T-cell (primary cell): Measurements from ENCODE around the gene BTK. TPM values are rescaled to one million over a fixed set of nuclear protein-coding genes. Genes with fewer than 3 reads are reported as not detected.

Experiments
- ATAC-seq, 4 experiments: fragments of 200-7000 bp in 3 of 4; fragments of 150-1000 bp in 1 of 4; cut with Tn5 transposase; replicated peaks in 1 of 4; 1 replicate in 3 of 4; 2 replicates in 1 of 4; pipeline ENCODE4 v1.10.0; 2021; ENCODE audit warnings: moderate library complexity in 3 of 4, mild to moderate bottlenecking in 2 of 4, moderate number of reproducible peaks in 1 of 4
- CTCF ChIA-PET, 2 donors: fragments of 300-600 bp; sonication (Branson Sonifier 250); formaldehyde crosslinking; loops; one replicate each; lab custom pipeline; 2022; ENCODE audit warnings: antibody characterized with exemption in 2 of 2; lab: Charles Lee
- POLR2A ChIA-PET, 2 donors: fragments of 300-600 bp; sonication (Branson Sonifier 250); formaldehyde crosslinking; loops; one replicate each; lab custom pipeline; 2022; ENCODE audit warnings: antibody characterized with exemption in 2 of 2; lab: Charles Lee
- DNase-seq, 35 experiments: peaks; one replicate each; pipeline versions ENCODE4 v3.0.0 to v3.0.0-alpha.2; 2013 to 2023
- H3K27ac ChIP-seq: one replicate; pipeline ENCODE4 v1.5.1; 2013; ENCODE audit warnings: low read length
- H3K27me3 ChIP-seq, 2 experiments: replicated peaks in 1 of 2; 1 replicate in 1 of 2; 2 replicates in 1 of 2; pipeline versions ENCODE4 v1.6.1 to v1.7.0; 2013; ENCODE audit warnings: low read length in 1 of 2, mixed read lengths in 1 of 2; ENCODE audit not compliant: control insufficient read depth in 2 of 2, insufficient read depth in 2 of 2; ENCODE audit errors: extremely low read depth in 1 of 2
- H3K36me3 ChIP-seq, 2 donors: 1 replicate in 1 of 2; 2 replicates in 1 of 2; pipeline versions ENCODE4 v1.6.1 to v1.7.0; 2013; ENCODE audit warnings: low read length in 1 of 2; ENCODE audit not compliant: control insufficient read depth in 2 of 2, insufficient read depth in 1 of 2; ENCODE audit errors: extremely low read depth in 1 of 2
- H3K4me1 ChIP-seq, 2 experiments: 1 replicate in 1 of 2; 2 replicates in 1 of 2; pipeline versions ENCODE4 v1.6.1 to v1.7.0; 2013; ENCODE audit warnings: low read length in 2 of 2, mixed read lengths in 1 of 2; ENCODE audit not compliant: insufficient read depth in 2 of 2, control insufficient read depth in 1 of 2; ENCODE audit errors: extremely low read depth in 1 of 2
- H3K4me3 ChIP-seq, 2 donors: 1 replicate in 1 of 2; 2 replicates in 1 of 2; pipeline versions ENCODE4 v1.5.1 to v1.7.0; 2013; ENCODE audit warnings: mild to moderate bottlenecking in 2 of 2, low read length in 1 of 2, moderate library complexity in 1 of 2; ENCODE audit not compliant: control insufficient read depth in 1 of 2; ENCODE audit errors: extremely low read depth in 1 of 2
- H3K9me3 ChIP-seq: 2 replicates; pipeline ENCODE4 v1.7.0; 2013
- H3K27ac Mint-ChIP-seq, 2 donors: one replicate each; pipeline ENCODE4 v1.8.0; 2020 to 2021; ENCODE audit warnings: mild to moderate bottlenecking in 2 of 2, mixed read lengths in 2 of 2
- H3K27me3 Mint-ChIP-seq, 2 donors: one replicate each; pipeline ENCODE4 v1.8.0; 2021 to 2022; ENCODE audit warnings: mixed read lengths in 2 of 2
- H3K36me3 Mint-ChIP-seq: one replicate; pipeline ENCODE4 v1.8.0; 2021; ENCODE audit warnings: mixed read lengths
- H3K4me1 Mint-ChIP-seq, 3 donors: one replicate each; pipeline ENCODE4 v1.8.0; 2020 to 2022; ENCODE audit warnings: mixed read lengths in 3 of 3, mild to moderate bottlenecking in 1 of 3
- H3K4me3 Mint-ChIP-seq, 3 donors: one replicate each; pipeline ENCODE4 v1.8.0; 2020 to 2022; ENCODE audit warnings: mild to moderate bottlenecking in 3 of 3, mixed read lengths in 3 of 3, moderate library complexity in 3 of 3
- H3K9me3 Mint-ChIP-seq, 3 donors: one replicate each; pipeline ENCODE4 v1.8.0; 2020 to 2022; ENCODE audit warnings: mixed read lengths in 3 of 3
- WGBS: methylation state at CpG from one replicate; pipeline ENCODE4 v1.1.5; 2013; ENCODE audit warnings: missing lambda C conversion rate; ENCODE audit not compliant: insufficient coverage; 5-methylcytosine and 5-hydroxymethylcytosine counted together
- total RNA-seq, 35 experiments: library from RNA in 6 of 35; stranded (reverse) in 6 of 35; fragments of 120-200 nt in 1 of 35; gene quantifications; one replicate each; pipeline versions ENCODE4 v1.2.1 to v1.2.4 and lab custom pipeline; 2013 to 2026

Gene BTK
- total RNA-seq, 5 donors from 2014 or later (not counting 1 experiment from before 2014, with no cell fraction given): 1.6 to 9.5 (median 4.1) TPM

- WGBS: no CpG with 5 or more reads among the region's 7 CpGs
- Mint-ChIP-seq H3K27ac (peak overlapping the region; percentile 1 to 59), H3K4me3 (peak overlapping the region; percentile 58 to 77 (median 75)), H3K27me3 (peaks cover 0 to 17% of the 10 kb centered on the region in 2 donors), H3K36me3 (peaks cover 15% of the 10 kb centered on the region), H3K4me1 (peaks cover 32 to 49% (median 48%) of the 10 kb centered on the region in 3 donors), H3K9me3 (no peaks in the 10 kb centered on the region)
- no peak for ATAC-seq
- H3K27me3 ChIP-seq: no peaks in the 10 kb centered on the region
- ChIA-PET POLR2A (no interaction called here), CTCF (interaction anchor here (0.6 to 1.0 kb wide), 2 partner anchors 20 to 27 kb away, joined by 3 read pairs; partner anchors contain the start of gene RPL36A (in 1 of the 2))
- H3K27ac ChIP-seq: no peak overlapping the region
- no peak overlapping the region for H3K4me3 ChIP-seq
- H3K36me3 ChIP-seq: peaks cover 0 to 14% of the 10 kb centered on the region in 2 donors
- peaks cover 15 to 18% of the 10 kb centered on the region in 2 experiments for H3K4me1 ChIP-seq
- H3K9me3 ChIP-seq: no peaks in the 10 kb centered on the region
- DNase-seq: peak in 3 of 35 experiments; percentile 7 to 22 (median 13)
Measured at GRCh38 chrX:101410461-101410860, 24.5 kb upstream of the BTK start.

GRCh38 chrX:101409043-101409442 lies 23.1 kb upstream of the BTK start:
- no peaks in the 10 kb centered on the region for H3K27me3 ChIP-seq
- POLR2A ChIA-PET: no interaction called here
- no CpG with 5 or more reads among the region's 6 CpGs for WGBS
- CTCF ChIA-PET: no interaction called here
- no peak for ATAC-seq
- H3K4me1 ChIP-seq: peaks cover 15 to 18% of the 10 kb centered on the region in 2 experiments
- no peaks in the 10 kb centered on the region for H3K9me3 ChIP-seq
- H3K4me3 ChIP-seq: peak overlapping the region; percentile 64 to 77
- Mint-ChIP-seq H3K27me3 (peaks cover 0 to 17% of the 10 kb centered on the region in 2 donors), H3K4me1 (peaks cover 28 to 44% (median 43%) of the 10 kb centered on the region in 3 donors), H3K4me3 (peak overlapping the region; percentile 77 to 97 (median 86)), H3K36me3 (peaks cover 17% of the 10 kb centered on the region), H3K27ac (peak overlapping the region in 1 of 2 donors; percentile 98), H3K9me3 (no peaks in the 10 kb centered on the region)
- H3K27ac ChIP-seq: peak overlapping the region; percentile 95
- DNase-seq: no peak
- peaks cover 0 to 14% of the 10 kb centered on the region in 2 donors for H3K36me3 ChIP-seq

DNA sequence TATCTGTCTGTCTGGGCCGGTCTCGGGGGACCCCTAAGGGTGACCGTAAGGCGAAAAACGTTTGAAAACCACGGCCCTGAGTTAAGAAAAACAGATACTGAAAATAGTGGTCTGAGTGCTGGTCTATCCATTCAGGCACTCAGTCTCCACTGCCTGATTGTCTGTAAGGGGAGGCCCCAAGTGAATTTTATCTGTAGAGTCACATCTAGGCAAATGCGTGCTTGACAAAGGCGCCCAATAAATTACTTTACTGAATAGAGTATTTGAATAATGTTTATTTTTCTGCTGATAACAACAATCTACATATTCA lies 22.5 kb upstream of the BTK start:
- Histone ChIP-seq H3K4me1 (peaks cover 15 to 18% of the 10 kb centered on the region in 2 experiments), H3K4me3 (peak overlapping the region; percentile 64 to 77), H3K9me3 (no peaks in the 10 kb centered on the region), H3K27me3 (no peaks in the 10 kb centered on the region), H3K27ac (peak overlapping the region; percentile 95), H3K36me3 (peaks cover 0 to 14% of the 10 kb centered on the region in 2 donors)
- DNase-seq: no peak
- peak in 2 of 4 experiments; percentile 9 to 14 for ATAC-seq
- 0% methylated on average over 6 of the region's 8 CpGs for WGBS
- peaks cover 0 to 17% of the 10 kb centered on the region in 2 donors for H3K27me3 Mint-ChIP-seq
- H3K4me3 Mint-ChIP-seq: peak overlapping the region; percentile 77 to 97 (median 86)
- ChIA-PET POLR2A (no interaction called here), CTCF (no interaction called here)
- peaks cover 28 to 41% (median 41%) of the 10 kb centered on the region in 3 donors for H3K4me1 Mint-ChIP-seq
- H3K9me3 Mint-ChIP-seq: no peaks in the 10 kb centered on the region
- H3K36me3 Mint-ChIP-seq: peaks cover 19% of the 10 kb centered on the region
- H3K27ac Mint-ChIP-seq: peak overlapping the region; percentile 98 to 99

GRCh38 chrX:101407748-101408531 lies 21.9 kb upstream of the BTK start, which contains the start of the genes GLA and HNRNPH2:
GLA (minus strand) TSS chrX:101407925; CDS start chrX:101407903, 22 bp downstream.
HNRNPH2 (plus strand) TSS chrX:101408222; CDS start chrX:101411989, 3,767 bp downstream.
- H3K27ac Mint-ChIP-seq: peak within 1 kb of the TSS; percentile 98 to 99
- Histone ChIP-seq H3K4me3 (peak within 1 kb of the TSS; percentile 64 to 77), H3K27me3 (no peaks in the 10 kb centered on the region), H3K4me1 (peaks cover 15 to 18% of the 10 kb centered on the region in 2 experiments), H3K27ac (peak within 1 kb of the TSS; percentile 95), H3K36me3 (peaks cover 0 to 12% of the 10 kb centered on the region in 2 donors), H3K9me3 (no peaks in the 10 kb centered on the region)
- H3K4me1 Mint-ChIP-seq: peaks cover 25 to 39% (median 38%) of the 10 kb centered on the region in 3 donors
- under 1% methylated on average over 21 of the region's 47 CpGs for WGBS
- ATAC-seq (peak; percentile 94 to 98 (median 97)), DNase-seq (peak; percentile 60 to 96 (median 86))
- H3K9me3 Mint-ChIP-seq: no peaks in the 10 kb centered on the region
- POLR2A ChIA-PET: interaction anchor here in 1 of 2 donors (0.6 kb wide), 1 partner anchor 746 kb away, joined by 3 read pairs; no protein-coding TSS in a partner anchor
- peaks cover 0 to 17% of the 10 kb centered on the region in 2 donors for H3K27me3 Mint-ChIP-seq
- peaks cover 18% of the 10 kb centered on the region for H3K36me3 Mint-ChIP-seq
- H3K4me3 Mint-ChIP-seq: peak within 1 kb of the TSS; percentile 77 to 97 (median 86)
- CTCF ChIA-PET: no interaction called here

DNA sequence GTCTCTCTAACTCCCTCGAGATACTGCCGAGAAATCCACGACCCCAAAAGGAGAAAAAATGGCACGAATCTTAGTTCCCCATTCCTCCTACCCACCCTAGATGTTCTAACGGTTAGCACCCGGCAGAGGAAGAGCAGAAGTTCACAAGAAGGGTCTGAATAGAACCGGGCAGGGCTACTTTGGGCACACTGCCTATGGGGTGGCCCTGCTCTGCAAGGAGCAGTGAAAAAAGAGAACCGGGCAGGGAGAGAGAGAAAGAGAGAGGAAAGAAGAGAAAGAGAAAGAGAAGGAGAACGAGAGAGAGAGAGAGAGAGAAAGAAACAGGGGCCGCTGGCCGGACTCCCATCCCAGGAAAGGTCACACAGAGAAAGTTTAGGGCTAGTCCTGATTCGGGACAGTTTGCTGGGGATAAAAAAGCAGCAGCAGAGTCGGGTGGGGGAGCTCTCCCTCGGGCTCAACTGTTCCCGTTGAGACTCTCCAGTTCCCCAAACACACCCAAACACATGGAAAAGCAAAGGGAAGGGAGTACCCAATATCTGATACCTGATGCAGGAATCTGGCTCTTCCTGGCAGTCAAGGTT lies 21.3 kb upstream of the BTK start:
- ChIA-PET POLR2A (interaction anchor here in 1 of 2 donors (0.6 kb wide), 1 partner anchor 747 kb away, joined by 3 read pairs; no protein-coding TSS in a partner anchor), CTCF (no interaction called here)
- Mint-ChIP-seq H3K4me1 (peaks cover 18 to 32% (median 31%) of the 10 kb centered on the region in 3 donors), H3K27me3 (peaks cover 0 to 12% of the 10 kb centered on the region in 2 donors), H3K36me3 (peaks cover 14% of the 10 kb centered on the region), H3K9me3 (no peaks in the 10 kb centered on the region), H3K27ac (peak overlapping the region; percentile 98 to 99), H3K4me3 (peak overlapping the region; percentile 77 to 97 (median 86))
- no peak for ATAC-seq
- Histone ChIP-seq H3K4me3 (peak overlapping the region; percentile 64 to 77), H3K27me3 (no peaks in the 10 kb centered on the region), H3K9me3 (no peaks in the 10 kb centered on the region), H3K36me3 (peaks cover 0 to 5% of the 10 kb centered on the region in 2 donors), H3K27ac (peak overlapping the region; percentile 85), H3K4me1 (peaks cover 15 to 18% of the 10 kb centered on the region in 2 experiments)
- no CpG with 5 or more reads among the region's 15 CpGs for WGBS
- DNase-seq: no peak

GRCh38 chrX:101399825-101400224 lies 13.8 kb upstream of the BTK start:
- peaks cover 0 to 4% of the 10 kb centered on the region in 2 donors for H3K36me3 ChIP-seq
- Mint-ChIP-seq H3K27me3 (peaks cover 0 to 5% of the 10 kb centered on the region in 2 donors), H3K4me1 (no peaks in the 10 kb centered on the region), H3K36me3 (peaks cover 18% of the 10 kb centered on the region), H3K27ac (no peak overlapping the region), H3K4me3 (no peak overlapping the region), H3K9me3 (no peaks in the 10 kb centered on the region)
- no peaks in the 10 kb centered on the region for H3K27me3 ChIP-seq
- no peak overlapping the region for H3K27ac ChIP-seq
- no peaks in the 10 kb centered on the region for H3K9me3 ChIP-seq
- ChIA-PET CTCF (interaction anchor here in 1 of 2 donors (0.6 kb wide), 1 partner anchor 53 kb away, joined by 3 read pairs; no protein-coding TSS in a partner anchor), POLR2A (no interaction called here)
- no peaks in the 10 kb centered on the region for H3K4me1 ChIP-seq
- DNase-seq (no peak), ATAC-seq (no peak)
- H3K4me3 ChIP-seq: no peak overlapping the region
- WGBS: no CpG with 5 or more reads among the region's 4 CpGs
